Activated T-cell treated with anti-CD3 and anti-CD28 coated beads, Interleukin-2, amount 50 U/mL, for 4 hours (primary cell): ENCODE results near the gene TTC1. TPM values are rescaled to one million over a fixed set of nuclear protein-coding genes. Genes with fewer than 3 reads are reported as not detected.

Experiments
- ATAC-seq, 2 donors: fragments of 200-7000 bp; cut with Tn5 transposase; one replicate each; pipeline ENCODE4 v1.10.0; 2021
- DNase-seq: peaks from one replicate; pipeline ENCODE4 v3.0.0-alpha.2; 2020
- H3K27me3 Mint-ChIP-seq: one replicate; pipeline ENCODE4 v1.8.0; 2021; ENCODE audit warnings: low read depth, mixed read lengths
- H3K36me3 Mint-ChIP-seq: one replicate; pipeline ENCODE4 v1.8.0; 2022; ENCODE audit warnings: mixed read lengths; ENCODE audit not compliant: insufficient read depth
- H3K4me1 Mint-ChIP-seq: one replicate; pipeline ENCODE4 v1.8.0; 2021; ENCODE audit warnings: low read depth, mixed read lengths
- H3K4me3 Mint-ChIP-seq: one replicate; pipeline ENCODE4 v1.8.0; 2021; ENCODE audit warnings: mild to moderate bottlenecking, moderate library complexity, mixed read lengths
- H3K9me3 Mint-ChIP-seq: one replicate; pipeline ENCODE4 v1.8.0; 2021; ENCODE audit warnings: mixed read lengths
- total RNA-seq, 3 donors: library from RNA; stranded (reverse); gene quantifications; one replicate each; pipeline ENCODE4 v1.2.1, GENCODE V29; 2021

The TTC1 gene
- total RNA-seq, 3 donors from 2014 or later: 88.5 to 88.6 (median 88.6) TPM

GRCh38 chr5:160097991-160098390, 89.1 kb downstream of the TTC1 start:
- peaks cover 7% of the 10 kb centered on the region for H3K4me1 Mint-ChIP-seq
- no peaks in the 10 kb centered on the region for H3K27me3 Mint-ChIP-seq
- ATAC-seq (no peak), DNase-seq (no peak)
- H3K4me3 Mint-ChIP-seq: no peak overlapping the region
- H3K36me3 Mint-ChIP-seq: peaks cover 24% of the 10 kb centered on the region
- H3K9me3 Mint-ChIP-seq: no peaks in the 10 kb centered on the region

- Mint-ChIP-seq H3K36me3 (peaks cover 24% of the 10 kb centered on the region), H3K9me3 (no peaks in the 10 kb centered on the region), H3K4me3 (no peak overlapping the region), H3K4me1 (peaks cover 17% of the 10 kb centered on the region), H3K27me3 (no peaks in the 10 kb centered on the region)
- no peak for ATAC-seq
- DNase-seq: no peak
Observed at GRCh38 chr5:160105686-160106360, 96.9 kb downstream of the TTC1 start.

GRCh38 chr5:160108124-160108523, 99.2 kb downstream of the TTC1 start:
- peaks cover 21% of the 10 kb centered on the region for H3K36me3 Mint-ChIP-seq
- no peak overlapping the region for H3K4me3 Mint-ChIP-seq
- no peaks in the 10 kb centered on the region for H3K9me3 Mint-ChIP-seq
- no peaks in the 10 kb centered on the region for H3K27me3 Mint-ChIP-seq
- DNase-seq: no peak
- peaks cover 15% of the 10 kb centered on the region for H3K4me1 Mint-ChIP-seq
- ATAC-seq: no peak

Other genes starting within 250 kb of the TTC1 start
- gene ADRA1B, start 92.7 kb upstream of the TTC1 start, total RNA-seq: under 1 TPM; 0.43 to 0.71 (median 0.49) TPM
- 10 to 100 TPM; 22.7 to 25.0 (median 24.9) TPM for gene PWWP2A, start 110.3 kb downstream of the TTC1 start, total RNA-seq
- not detected for gene FABP6, start 220.4 kb downstream of the TTC1 start, total RNA-seq